ENCODE data around the gene MCL1.

MCL1 gene

DNA sequence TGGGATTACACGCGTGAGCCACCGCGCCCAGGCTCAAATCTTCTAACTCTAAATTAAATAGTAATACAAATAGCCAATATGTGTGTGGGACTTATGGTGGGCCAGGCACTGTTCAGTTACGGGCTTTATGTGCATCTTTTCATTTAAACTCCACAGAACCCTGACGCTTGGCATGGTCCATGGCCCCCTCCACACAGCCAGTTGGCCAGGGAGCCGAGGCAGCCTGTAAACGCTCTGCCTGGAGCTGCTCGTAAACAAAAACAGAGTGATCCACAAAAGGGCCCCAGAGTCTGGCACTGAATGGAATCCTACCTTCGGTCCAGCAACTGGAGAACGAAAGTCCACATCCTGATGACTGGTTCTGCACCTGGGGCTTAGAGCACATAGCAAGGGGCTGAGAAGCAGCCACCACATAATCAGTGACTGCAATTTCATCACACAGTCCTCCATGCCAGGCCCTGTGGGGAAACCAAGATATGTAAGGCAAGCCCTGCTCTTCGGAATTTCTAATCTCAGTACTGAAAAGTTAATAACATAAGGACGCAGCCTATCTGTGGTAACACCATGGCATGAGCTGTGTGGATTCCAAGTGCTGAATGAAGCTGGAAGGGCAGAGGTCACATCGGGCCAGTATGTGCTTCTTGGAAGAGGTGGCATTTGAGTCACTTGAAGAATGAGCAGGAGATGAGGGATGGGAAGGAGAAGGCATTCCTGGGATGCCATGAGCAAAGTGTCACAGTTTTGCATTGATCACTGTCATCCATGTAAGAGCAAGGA, 43.7 kb downstream of the MCL1 start:
- no peak for DNase-seq

GRCh38 chr1:150534002-150534401, 45.4 kb downstream of the MCL1 start:
- no peak for DNase-seq

- no peak for DNase-seq
These were observed 46.5 kb downstream of the MCL1 start for GRCh38 chr1:150532860-150533259.

- DNase-seq, result no peak
These were observed 48.8 kb downstream of the MCL1 start for GRCh38 chr1:150530491-150531159.

DNA sequence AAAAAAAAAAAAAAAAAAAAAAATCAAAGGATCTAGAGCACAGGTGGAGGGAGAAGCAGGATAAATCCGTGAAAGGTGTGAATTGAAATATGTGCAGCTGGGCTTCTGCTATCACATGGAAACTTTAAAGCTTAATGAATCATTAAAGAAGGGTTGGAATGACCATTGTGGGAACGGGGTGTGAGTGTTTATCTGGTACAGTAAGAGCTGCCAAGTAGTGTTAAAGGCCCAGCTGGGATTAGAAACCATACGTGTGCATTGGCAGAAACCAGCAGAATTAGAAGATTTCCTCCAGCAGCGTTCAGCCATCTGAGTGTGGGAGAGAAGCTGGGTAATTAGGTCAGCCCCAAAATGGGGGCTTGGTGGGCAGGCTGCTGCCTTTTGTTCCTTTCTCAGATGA, 50.4 kb downstream of the MCL1 start:
- no peak for DNase-seq

DNA sequence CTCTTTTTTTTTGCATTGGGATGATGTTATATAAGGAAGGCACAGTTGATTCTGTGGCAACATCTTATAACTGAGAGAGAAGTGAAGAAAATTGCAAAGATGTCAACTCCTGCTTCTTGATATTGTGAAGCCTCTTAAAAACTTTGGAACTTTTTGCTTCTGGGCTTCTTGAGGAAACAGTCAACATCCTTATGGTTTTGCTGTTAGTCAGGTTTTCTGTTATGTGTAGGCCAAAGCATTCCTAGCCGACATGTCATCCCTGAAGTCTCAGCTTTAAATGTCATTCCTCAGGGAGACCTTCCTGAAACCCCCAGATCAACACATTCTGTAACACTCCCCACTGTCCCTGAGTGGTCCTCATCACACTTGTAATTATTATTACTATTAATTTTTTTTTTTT, 51.2 kb downstream of the MCL1 start:
- DNase-seq, result no peak

GRCh38 chr1:150525348-150525747, 54.1 kb downstream of the MCL1 start:
- DNase-seq, result no peak

Data from NCI-H748 treated with DMSO at 0.1 percent for 48 hours (cell line).